Mucosa of rectum (tissue), 2 donors: ENCODE results near the gene LRP5.
A peak's percentile ranks its signal among the peaks of the same experiment; 100 is the strongest.
"Not testable (repeated sequence)": the region's sequence is repeated elsewhere in the genome, so short reads cannot be mapped to it uniquely, and the experiment has no call there.

Experiments used
- H3K27ac ChIP-seq, 2 donors: one replicate each; pipeline ENCODE4 v1.7.0; 2013; ENCODE audit warnings: inconsistent platforms in 2 of 2, low read depth in 2 of 2, low read length in 2 of 2
- H3K27me3 ChIP-seq, 2 donors: one replicate each; pipeline ENCODE4 v1.7.0; 2013; ENCODE audit warnings: low read length in 2 of 2; ENCODE audit not compliant: control insufficient read depth in 2 of 2, insufficient read depth in 2 of 2
- H3K36me3 ChIP-seq, 2 donors: one replicate each; pipeline ENCODE4 v1.7.0; 2013; ENCODE audit warnings: low read length in 2 of 2; ENCODE audit not compliant: control insufficient read depth in 2 of 2, insufficient read depth in 2 of 2
- H3K4me1 ChIP-seq, 2 donors: one replicate each; pipeline ENCODE4 v1.7.0; 2013; ENCODE audit warnings: low read length in 2 of 2, mild to moderate bottlenecking in 1 of 2; ENCODE audit not compliant: control insufficient read depth in 2 of 2, insufficient read depth in 2 of 2
- H3K4me3 ChIP-seq, 2 donors: one replicate each; pipeline ENCODE4 v1.7.0; 2013; ENCODE audit warnings: low read length in 2 of 2
- H3K9ac ChIP-seq, 2 donors: one replicate each; pipeline ENCODE4 v1.7.0; 2013; ENCODE audit warnings: low read length in 2 of 2, low read depth in 1 of 2, mild to moderate bottlenecking in 1 of 2
- H3K9me3 ChIP-seq, 2 donors: one replicate each; pipeline ENCODE4 v1.7.0; 2013; ENCODE audit warnings: low read length in 2 of 2; ENCODE audit not compliant: control insufficient read depth in 2 of 2
- donor health status: healthy.
- donor health status: Normal muscosa, but diverticular disease.

LRP5 gene

DNA sequence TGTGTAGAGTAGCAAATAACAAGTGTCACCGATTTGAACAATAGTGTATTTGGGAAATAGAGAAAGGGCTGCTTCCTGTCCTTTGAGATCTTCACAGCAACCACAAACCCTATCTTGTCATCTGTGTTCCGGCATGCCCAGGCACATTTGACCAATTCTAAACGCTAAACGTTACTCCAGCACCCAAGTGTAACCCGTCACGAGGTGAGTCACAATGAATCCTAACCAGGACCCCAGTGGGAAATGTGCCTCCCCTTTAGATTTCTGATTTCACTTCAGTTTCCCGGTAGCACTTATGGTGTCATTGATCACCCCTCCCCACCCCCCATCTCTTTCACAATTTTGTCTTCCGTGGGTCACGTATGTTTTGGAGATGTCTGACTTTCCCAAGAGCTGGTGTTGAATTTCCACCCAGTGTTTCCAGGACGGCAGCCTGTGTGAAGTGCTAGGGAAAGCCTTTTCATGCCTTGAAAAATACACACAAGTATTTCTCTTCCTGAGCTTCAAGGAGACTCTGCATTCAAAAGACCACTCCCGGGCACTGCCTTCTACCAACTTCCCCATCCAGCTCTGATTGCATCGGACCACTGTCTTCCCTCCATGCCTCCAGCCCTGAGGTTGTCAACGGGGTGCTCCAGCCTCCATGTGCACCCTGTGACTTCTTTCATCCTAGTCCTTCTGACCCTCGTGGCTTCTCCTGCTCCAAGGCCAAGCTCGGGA is 30.1 kb upstream of the LRP5 start:
- no peaks in the 10 kb centered on the region for H3K9me3 ChIP-seq
- no peaks in the 10 kb centered on the region for H3K36me3 ChIP-seq
- H3K4me1 ChIP-seq: no peaks in the 10 kb centered on the region
- peak overlapping the region in 1 of 2 donors; percentile 45 for H3K4me3 ChIP-seq
- no peak overlapping the region for H3K9ac ChIP-seq
- no peaks in the 10 kb centered on the region for H3K27me3 ChIP-seq
- H3K27ac ChIP-seq: no peak overlapping the region

DNA sequence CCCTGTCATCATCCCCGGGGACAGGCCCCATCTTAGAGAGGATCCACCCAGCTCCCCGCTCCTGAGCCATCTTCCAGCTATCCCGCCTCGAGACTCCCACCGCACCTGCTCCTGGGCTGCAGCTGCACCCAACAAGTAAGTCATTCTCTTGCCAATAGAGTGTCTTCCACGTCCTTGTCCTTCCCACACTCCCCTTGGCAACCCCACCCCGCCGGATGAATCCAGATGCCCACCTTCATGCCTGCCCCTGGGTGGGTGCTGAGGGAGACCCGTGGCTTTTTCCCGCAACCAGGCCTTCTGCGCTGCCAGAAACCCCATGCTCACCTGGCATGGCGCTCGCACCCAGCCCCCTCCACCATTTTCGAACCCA is 29.5 kb upstream of the LRP5 start:
- H3K9ac ChIP-seq: no peak overlapping the region
- no peaks in the 10 kb centered on the region for H3K9me3 ChIP-seq
- no peaks in the 10 kb centered on the region for H3K36me3 ChIP-seq
- H3K27ac ChIP-seq: no peak overlapping the region
- no peaks in the 10 kb centered on the region for H3K27me3 ChIP-seq
- H3K4me1 ChIP-seq: no peaks in the 10 kb centered on the region
- no peak overlapping the region for H3K4me3 ChIP-seq

DNA sequence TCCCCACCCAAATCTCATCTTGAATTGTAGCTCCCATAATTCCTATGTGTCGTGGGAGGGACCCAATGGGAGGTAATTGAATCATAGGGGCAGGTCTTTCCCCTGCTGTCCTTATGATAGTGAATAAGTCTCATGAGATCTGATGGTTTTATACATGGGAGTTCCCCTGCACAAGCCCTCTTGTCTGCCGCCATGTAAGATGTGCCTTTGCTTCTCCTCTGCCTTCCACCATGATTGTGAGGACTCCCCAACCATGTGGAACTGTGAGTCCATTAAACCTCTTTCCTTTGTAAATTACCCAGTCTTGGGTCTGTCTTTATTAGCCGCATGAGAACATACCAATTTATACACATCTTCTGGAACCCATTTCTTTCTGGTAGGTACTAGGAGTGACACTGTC is 27.8 kb upstream of the LRP5 start:
- H3K9me3 ChIP-seq, H3K27me3 ChIP-seq, H3K4me1 ChIP-seq, H3K27ac ChIP-seq, H3K36me3 ChIP-seq, H3K4me3 ChIP-seq, H3K9ac ChIP-seq: not testable (repeated sequence)

DNA sequence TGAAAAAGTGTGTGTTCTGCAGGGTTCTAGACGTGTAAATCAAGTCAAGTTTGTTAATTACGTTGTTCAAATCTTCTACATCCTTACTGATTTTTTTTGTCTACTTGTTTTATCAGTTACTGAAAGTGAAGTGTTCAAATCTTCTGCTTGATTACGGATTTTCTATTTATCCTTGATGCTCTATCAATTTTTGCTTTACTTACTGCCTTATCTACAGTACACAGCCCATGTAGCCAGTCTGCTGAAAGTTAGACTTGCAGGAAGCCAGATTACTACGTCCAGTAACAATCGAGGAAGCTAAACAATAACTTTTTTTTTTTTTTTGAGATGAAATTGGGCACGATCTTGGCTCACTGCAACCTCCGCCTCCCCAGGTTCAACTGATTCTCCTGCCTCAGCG is 25.0 kb upstream of the LRP5 start:
- no peak overlapping the region for H3K9ac ChIP-seq
- H3K27ac ChIP-seq: no peak overlapping the region
- no peaks in the 10 kb centered on the region for H3K4me1 ChIP-seq
- H3K9me3 ChIP-seq: no peaks in the 10 kb centered on the region
- no peaks in the 10 kb centered on the region for H3K36me3 ChIP-seq
- H3K4me3 ChIP-seq: no peak overlapping the region
- no peaks in the 10 kb centered on the region for H3K27me3 ChIP-seq

DNA sequence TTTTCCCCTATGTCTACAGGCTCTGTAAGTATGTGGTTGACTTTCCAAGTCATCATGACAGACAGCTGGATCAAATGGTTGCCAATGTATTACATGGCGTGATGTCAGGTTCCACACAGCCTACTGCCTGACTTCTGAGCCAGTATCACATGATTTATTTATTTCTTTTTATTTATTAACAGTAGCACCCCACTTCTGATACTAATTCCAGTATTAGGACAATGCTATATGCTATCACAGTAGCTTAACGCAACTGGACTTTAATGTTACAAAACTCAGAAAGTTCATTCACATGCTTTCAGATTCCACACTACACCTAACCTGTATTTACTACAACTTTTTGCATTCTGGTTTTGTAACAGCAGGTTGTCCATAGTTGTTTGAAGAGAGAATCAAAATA is 22.9 kb upstream of the LRP5 start:
- H3K4me3 ChIP-seq: no peak overlapping the region
- no peaks in the 10 kb centered on the region for H3K36me3 ChIP-seq
- no peaks in the 10 kb centered on the region for H3K4me1 ChIP-seq
- H3K9ac ChIP-seq: no peak overlapping the region
- H3K9me3 ChIP-seq: no peaks in the 10 kb centered on the region
- H3K27me3 ChIP-seq: no peaks in the 10 kb centered on the region
- H3K27ac ChIP-seq: no peak overlapping the region

DNA sequence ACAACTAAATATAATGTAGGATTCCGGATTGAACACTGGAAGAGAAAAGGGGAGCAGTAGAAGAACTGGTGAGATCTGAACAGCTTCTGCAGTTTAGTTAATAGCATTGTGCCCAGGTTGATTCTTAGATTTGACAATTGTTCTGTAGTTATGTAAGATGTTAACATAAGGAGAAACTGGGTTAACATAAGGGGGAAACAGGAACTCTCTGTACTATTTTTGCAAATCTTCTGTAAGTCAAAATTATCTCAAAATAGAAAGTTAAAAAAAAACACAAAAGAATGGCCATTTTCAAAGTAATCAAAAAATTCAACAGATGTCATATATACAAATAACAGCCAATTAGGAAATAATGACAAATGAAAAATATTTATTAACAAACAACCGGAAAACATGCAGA is 18.7 kb upstream of the LRP5 start:
- no peak overlapping the region for H3K9ac ChIP-seq
- no peaks in the 10 kb centered on the region for H3K9me3 ChIP-seq
- peaks cover 19 to 23% of the 10 kb centered on the region in 2 donors for H3K4me1 ChIP-seq
- no peaks in the 10 kb centered on the region for H3K36me3 ChIP-seq
- H3K27ac ChIP-seq: no peak overlapping the region
- H3K27me3 ChIP-seq: no peaks in the 10 kb centered on the region
- no peak overlapping the region for H3K4me3 ChIP-seq

DNA sequence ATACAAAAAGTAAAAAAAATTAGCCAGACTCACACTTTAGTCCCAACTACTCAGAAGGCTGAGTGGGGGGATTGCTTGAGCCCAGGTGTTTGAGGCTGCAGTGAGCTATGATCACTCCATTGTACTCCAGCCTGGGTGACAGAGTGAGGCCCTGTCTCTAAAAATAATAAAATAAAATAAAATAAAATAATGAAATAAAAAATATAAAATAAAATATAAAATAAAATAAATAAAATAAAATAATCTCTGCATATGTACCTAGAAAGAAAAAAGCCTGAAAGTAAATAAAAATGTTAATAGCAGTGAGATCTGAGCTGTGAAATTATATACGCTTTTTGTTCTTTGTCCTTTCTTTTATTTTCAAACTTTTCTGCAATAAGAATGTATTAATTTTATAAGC is 17.1 kb upstream of the LRP5 start:
- H3K9me3 ChIP-seq: no peaks in the 10 kb centered on the region
- no peak overlapping the region for H3K27ac ChIP-seq
- H3K4me1 ChIP-seq: peaks cover 26 to 30% of the 10 kb centered on the region in 2 donors
- H3K36me3 ChIP-seq: no peaks in the 10 kb centered on the region
- no peak overlapping the region for H3K9ac ChIP-seq
- H3K4me3 ChIP-seq: no peak overlapping the region
- no peaks in the 10 kb centered on the region for H3K27me3 ChIP-seq

DNA sequence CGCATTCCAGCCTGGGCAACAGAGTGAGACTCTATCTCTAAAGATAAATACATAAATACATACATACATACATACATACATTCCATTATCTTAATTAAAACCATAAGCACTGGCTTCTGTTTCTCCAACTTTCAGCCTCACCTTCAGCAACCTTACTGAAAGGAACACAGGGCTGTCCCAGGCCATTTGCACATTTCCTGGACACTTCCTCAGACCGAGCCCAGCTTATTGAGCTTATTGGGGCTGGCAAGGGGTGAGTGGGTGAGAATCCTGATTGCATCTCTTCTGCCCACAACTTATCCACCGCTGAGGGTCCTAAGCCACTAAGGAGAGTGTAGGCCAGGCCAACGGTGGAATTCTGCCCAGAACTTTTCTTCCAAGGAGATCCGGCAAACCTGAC is 16.5 kb upstream of the LRP5 start:
- Histone ChIP-seq H3K27me3 (no peaks in the 10 kb centered on the region), H3K27ac (peak overlapping the region in 1 of 2 donors; percentile 91), H3K9ac (no peak overlapping the region), H3K36me3 (no peaks in the 10 kb centered on the region), H3K9me3 (no peaks in the 10 kb centered on the region), H3K4me3 (no peak overlapping the region), H3K4me1 (peaks cover 26 to 30% of the 10 kb centered on the region in 2 donors)

DNA sequence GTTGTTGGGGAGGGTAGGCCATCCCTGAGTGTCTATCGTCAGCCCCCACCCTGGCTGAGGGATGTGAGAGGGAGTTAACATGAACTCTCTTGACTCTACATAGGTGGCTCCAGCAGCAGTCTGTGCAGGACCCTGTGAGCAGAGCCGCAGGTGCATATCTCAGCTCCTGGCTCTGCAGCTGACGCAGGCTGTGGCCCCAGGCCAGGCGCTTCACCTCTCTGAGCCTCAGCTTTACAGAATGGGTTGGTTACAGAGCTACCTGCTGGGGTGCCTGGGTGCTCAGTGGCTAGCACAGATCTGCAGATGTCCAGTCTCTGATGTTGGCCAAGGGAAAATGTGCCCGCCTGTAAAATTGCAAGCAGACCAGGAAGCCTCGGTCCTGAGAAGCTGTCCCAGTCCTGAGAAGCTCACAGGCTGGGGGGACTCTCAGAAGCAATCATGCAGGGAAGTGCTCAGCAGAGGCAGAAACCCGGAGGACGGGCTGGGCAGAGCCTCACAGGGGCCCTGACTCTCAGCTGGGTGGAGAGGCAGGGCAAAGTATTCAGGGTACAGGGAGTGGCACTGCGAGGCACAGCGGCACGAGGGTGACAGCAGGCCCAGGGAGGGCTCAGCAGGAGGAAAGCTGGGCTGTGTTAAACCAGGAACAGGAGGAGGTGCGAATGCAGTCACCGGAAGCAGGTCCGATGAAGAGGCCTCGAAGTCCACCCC is 15.9 kb upstream of the LRP5 start:
- peak overlapping the region; percentile 91 to 96 for H3K27ac ChIP-seq

DNA sequence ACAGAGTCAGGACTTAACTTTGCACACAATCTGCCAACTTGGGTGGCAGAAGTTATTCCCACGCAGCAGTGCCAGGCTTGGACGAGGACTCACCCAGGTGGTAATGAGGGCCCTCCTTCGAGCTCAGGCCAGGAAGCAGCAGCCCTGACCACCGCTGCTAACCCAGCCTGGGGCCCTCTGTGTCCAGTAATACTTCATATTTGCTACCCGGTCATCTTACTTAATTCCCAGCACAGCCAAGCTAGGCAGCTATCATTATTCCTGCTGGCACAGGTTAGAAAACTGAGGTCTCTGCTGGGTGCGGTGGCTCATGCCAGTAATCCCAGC is 15.4 kb upstream of the LRP5 start:
- Histone ChIP-seq H3K9ac (peak overlapping the region; percentile 32 to 42), H3K4me1 (peaks cover 26 to 33% of the 10 kb centered on the region in 2 donors), H3K36me3 (no peaks in the 10 kb centered on the region), H3K27ac (peak overlapping the region; percentile 91 to 96), H3K27me3 (no peaks in the 10 kb centered on the region), H3K9me3 (no peaks in the 10 kb centered on the region), H3K4me3 (no peak overlapping the region)

More for the DNA sequence above, 15.9 kb upstream of the LRP5 start:
- no peaks in the 10 kb centered on the region for H3K9me3 ChIP-seq
- H3K4me3 ChIP-seq: peak overlapping the region in 1 of 2 donors; percentile 13
- peaks cover 26 to 30% of the 10 kb centered on the region in 2 donors for H3K4me1 ChIP-seq
- no peaks in the 10 kb centered on the region for H3K27me3 ChIP-seq
- H3K36me3 ChIP-seq: no peaks in the 10 kb centered on the region
- H3K9ac ChIP-seq: peak overlapping the region; percentile 32 to 42
